ENCODE results near the gene TNFAIP8L1. TPM values are rescaled to one million over a fixed set of nuclear protein-coding genes. Genes with fewer than 3 reads are reported as not detected.
"Not testable (repeated sequence)": the region's sequence is repeated elsewhere in the genome, so short reads cannot be mapped to it uniquely, and the experiment has no call there.

Gene TNFAIP8L1
- total RNA-seq = 1 to 10 TPM; 5.5 to 6.3 TPM
- polyA plus RNA-seq (ENCODE audit: insufficient read length in 2 of 2) = 10 to 100 TPM in 1 of 2 donors, 1 to 10 TPM in 1; 8.4 to 11.8 TPM
- long read RNA-seq, donor 1, transcript TNFAIP8L1-201 (2 exons, 3,814 nt) = major isoform, 5 of 143 reads
- long read RNA-seq, donor 1, partial matches to known transcripts = 14 of 143 reads
- long read RNA-seq, donor 1, other reads (novel, unspliced or antisense) = 124 of 143 reads
- long read RNA-seq, donor 2, partial matches to known transcripts = 0 of 5 reads
- long read RNA-seq, donor 2, other reads (novel, unspliced or antisense) = 0 of 5 reads
- long read RNA-seq, donor 3, transcript TNFAIP8L1-201 (2 exons, 3,814 nt) = major isoform, 6 of 6 reads
- long read RNA-seq, donor 3, partial matches to known transcripts = 0 of 6 reads
- long read RNA-seq, donor 3, other reads (novel, unspliced or antisense) = 0 of 6 reads
- long read RNA-seq, donor 4, transcript TNFAIP8L1-201 (2 exons, 3,814 nt) = major isoform, 6 of 7 reads
- long read RNA-seq, donor 4, partial matches to known transcripts = 0 of 7 reads
- long read RNA-seq, donor 4, other reads (novel, unspliced or antisense) = 0 of 7 reads

GRCh38 chr19:4638828-4639530 is at the start of gene TNFAIP8L1:
TNFAIP8L1 (plus strand) TSS chr19:4639516; CDS start chr19:4651870, 12,354 bp downstream.
- 5% methylated on average over 39 of the region's 49 CpGs for WGBS (ENCODE audit: insufficient coverage)
- H3K36me3 ChIP-seq (ENCODE audit: control insufficient read depth, insufficient read depth, low read length) = peaks cover 7% of the 10 kb centered on the region
- H3K4me1 ChIP-seq (ENCODE audit: control insufficient read depth, insufficient read depth, low read length) = peaks cover 41% of the 10 kb centered on the region
- H3K27ac ChIP-seq (ENCODE audit: low read depth, low read length) = peak within 1 kb of the TSS; percentile 61
- no peaks in the 10 kb centered on the region for H3K9me3 ChIP-seq (ENCODE audit: control insufficient read depth, insufficient read depth, low read length)
- peak; percentile 76 to 98 (median 92) for DNase-seq (ENCODE audit: low read depth in 4 of 6, low spot score in 6 of 6)
- H3K27me3 ChIP-seq (ENCODE audit: control insufficient read depth, insufficient read depth, low read length) = no peaks in the 10 kb centered on the region
- peak within 1 kb of the TSS; percentile 72 for H3K4me3 ChIP-seq (ENCODE audit: low read depth, low read length)

DNA sequence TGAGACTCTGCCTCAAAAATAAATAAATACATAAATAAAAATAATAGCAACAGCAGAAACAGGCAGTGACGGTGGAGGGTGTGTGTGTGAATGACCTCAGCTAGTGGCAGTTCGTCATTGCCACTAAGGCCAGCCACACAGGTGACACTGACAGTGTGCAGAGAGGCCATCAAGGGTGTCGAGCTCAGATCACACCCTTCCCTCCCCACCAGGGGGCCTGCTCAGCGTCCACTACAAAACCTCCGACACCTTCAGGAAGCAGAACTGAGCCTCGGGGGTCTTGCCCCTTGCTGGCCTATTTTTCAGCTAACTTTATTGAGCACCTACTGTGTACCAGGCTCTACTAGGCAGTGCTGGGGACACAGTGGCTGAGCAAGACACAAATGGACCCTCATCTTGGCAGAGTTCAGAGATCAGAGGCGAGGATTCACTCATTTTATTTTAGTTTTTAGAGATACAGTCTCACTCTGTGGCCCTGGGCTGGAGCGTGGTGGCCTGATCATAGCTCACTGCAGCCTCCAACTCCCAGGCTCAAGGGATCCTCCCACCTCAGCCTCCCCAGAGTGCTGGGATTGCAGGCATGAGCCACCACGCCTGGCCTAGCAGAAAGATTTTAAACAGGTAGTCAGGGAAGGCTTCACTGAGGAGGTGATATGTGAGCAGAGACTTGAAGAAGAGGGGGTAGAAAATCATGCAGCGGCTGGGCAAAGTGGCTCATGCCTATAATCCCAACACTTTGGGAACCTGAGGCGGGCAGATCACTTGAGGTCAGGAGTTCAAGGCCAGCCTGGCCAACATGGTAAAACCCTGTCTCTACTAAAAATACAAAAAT is 49.5 kb upstream of the TNFAIP8L1 start:
- WGBS (ENCODE audit: insufficient coverage) = 48% methylated on average over 6 of the region's 11 CpGs
- Histone ChIP-seq H3K9me3 (ENCODE audit: control insufficient read depth, insufficient read depth, low read length) (no peaks in the 10 kb centered on the region), H3K4me1 (ENCODE audit: control insufficient read depth, insufficient read depth, low read length) (peaks cover 4% of the 10 kb centered on the region), H3K27ac (ENCODE audit: low read depth, low read length) (no peak overlapping the region), H3K4me3 (ENCODE audit: low read depth, low read length) (no peak overlapping the region), H3K36me3 (ENCODE audit: control insufficient read depth, insufficient read depth, low read length) (no peaks in the 10 kb centered on the region), H3K27me3 (ENCODE audit: control insufficient read depth, insufficient read depth, low read length) (no peaks in the 10 kb centered on the region)
- DNase-seq (ENCODE audit: low read depth in 4 of 6, low spot score in 6 of 6) = no peak

GRCh38 chr19:4590559-4590958 is 48.8 kb upstream of the TNFAIP8L1 start:
- DNase-seq (ENCODE audit: low read depth in 4 of 6, low spot score in 6 of 6) = no peak
- Histone ChIP-seq H3K9me3 (ENCODE audit: control insufficient read depth, insufficient read depth, low read length) (no peaks in the 10 kb centered on the region), H3K27ac (ENCODE audit: low read depth, low read length) (no peak overlapping the region), H3K4me3 (ENCODE audit: low read depth, low read length) (no peak overlapping the region), H3K27me3 (ENCODE audit: control insufficient read depth, insufficient read depth, low read length) (no peaks in the 10 kb centered on the region), H3K36me3 (ENCODE audit: control insufficient read depth, insufficient read depth, low read length) (no peaks in the 10 kb centered on the region), H3K4me1 (ENCODE audit: control insufficient read depth, insufficient read depth, low read length) (no peaks in the 10 kb centered on the region)
- WGBS (ENCODE audit: insufficient coverage) = 81% methylated on average over 8 of the region's 9 CpGs

GRCh38 chr19:4591320-4591719 is 48.0 kb upstream of the TNFAIP8L1 start:
- no peak for DNase-seq (ENCODE audit: low read depth in 4 of 6, low spot score in 6 of 6)
- Histone ChIP-seq H3K4me1 (ENCODE audit: control insufficient read depth, insufficient read depth, low read length) (no peaks in the 10 kb centered on the region), H3K36me3 (ENCODE audit: control insufficient read depth, insufficient read depth, low read length) (no peaks in the 10 kb centered on the region), H3K9me3 (ENCODE audit: control insufficient read depth, insufficient read depth, low read length) (no peaks in the 10 kb centered on the region), H3K27me3 (ENCODE audit: control insufficient read depth, insufficient read depth, low read length) (peaks cover under 1% of the 10 kb centered on the region), H3K4me3 (ENCODE audit: low read depth, low read length) (no peak overlapping the region), H3K27ac (ENCODE audit: low read depth, low read length) (no peak overlapping the region)
- WGBS (ENCODE audit: insufficient coverage) = 17% methylated on average over 1 of the region's 6 CpGs

GRCh38 chr19:4592445-4592844 is 46.9 kb upstream of the TNFAIP8L1 start:
- Histone ChIP-seq H3K27ac (ENCODE audit: low read depth, low read length) (no peak overlapping the region), H3K4me3 (ENCODE audit: low read depth, low read length) (no peak overlapping the region), H3K36me3 (ENCODE audit: control insufficient read depth, insufficient read depth, low read length) (no peaks in the 10 kb centered on the region), H3K4me1 (ENCODE audit: control insufficient read depth, insufficient read depth, low read length) (peaks cover 5% of the 10 kb centered on the region), H3K27me3 (ENCODE audit: control insufficient read depth, insufficient read depth, low read length) (peaks cover 9% of the 10 kb centered on the region), H3K9me3 (ENCODE audit: control insufficient read depth, insufficient read depth, low read length) (no peaks in the 10 kb centered on the region)
- WGBS (ENCODE audit: insufficient coverage) = 60% methylated on average over 1 of the region's 5 CpGs
- DNase-seq (ENCODE audit: low read depth in 4 of 6, low spot score in 6 of 6) = no peak

GRCh38 chr19:4593409-4593851 is 45.9 kb upstream of the TNFAIP8L1 start:
- H3K27me3 ChIP-seq (ENCODE audit: control insufficient read depth, insufficient read depth, low read length) = peaks cover 14% of the 10 kb centered on the region
- WGBS (ENCODE audit: insufficient coverage) = 83% methylated on average over 1 of the region's 6 CpGs
- no peak overlapping the region for H3K4me3 ChIP-seq (ENCODE audit: low read depth, low read length)
- peaks cover 12% of the 10 kb centered on the region for H3K4me1 ChIP-seq (ENCODE audit: control insufficient read depth, insufficient read depth, low read length)
- no peak for DNase-seq (ENCODE audit: low read depth in 4 of 6, low spot score in 6 of 6)
- no peak overlapping the region for H3K27ac ChIP-seq (ENCODE audit: low read depth, low read length)
- no peaks in the 10 kb centered on the region for H3K9me3 ChIP-seq (ENCODE audit: control insufficient read depth, insufficient read depth, low read length)
- H3K36me3 ChIP-seq (ENCODE audit: control insufficient read depth, insufficient read depth, low read length) = no peaks in the 10 kb centered on the region

- no peak for DNase-seq (ENCODE audit: low read depth in 4 of 6, low spot score in 6 of 6)
- no peaks in the 10 kb centered on the region for H3K9me3 ChIP-seq (ENCODE audit: control insufficient read depth, insufficient read depth, low read length)
- no peak overlapping the region for H3K27ac ChIP-seq (ENCODE audit: low read depth, low read length)
- peaks cover 19% of the 10 kb centered on the region for H3K27me3 ChIP-seq (ENCODE audit: control insufficient read depth, insufficient read depth, low read length)
- H3K4me1 ChIP-seq (ENCODE audit: control insufficient read depth, insufficient read depth, low read length) = peaks cover 18% of the 10 kb centered on the region
- no peaks in the 10 kb centered on the region for H3K36me3 ChIP-seq (ENCODE audit: control insufficient read depth, insufficient read depth, low read length)
- 57% methylated on average over 6 of the region's 9 CpGs for WGBS (ENCODE audit: insufficient coverage)
- no peak overlapping the region for H3K4me3 ChIP-seq (ENCODE audit: low read depth, low read length)
Measured at GRCh38 chr19:4594201-4594600, 45.1 kb upstream of the TNFAIP8L1 start.

- not testable (repeated sequence) for DNase-seq (ENCODE audit: low read depth in 4 of 6, low spot score in 6 of 6); H3K27ac ChIP-seq (ENCODE audit: low read depth, low read length); H3K36me3 ChIP-seq (ENCODE audit: control insufficient read depth, insufficient read depth, low read length); H3K9me3 ChIP-seq (ENCODE audit: control insufficient read depth, insufficient read depth, low read length); H3K4me3 ChIP-seq (ENCODE audit: low read depth, low read length)
- WGBS (ENCODE audit: insufficient coverage) = no CpG with 5 or more reads among the region's 9 CpGs
- Histone ChIP-seq H3K4me1 (ENCODE audit: control insufficient read depth, insufficient read depth, low read length) (peaks cover 18% of the 10 kb centered on the region), H3K27me3 (ENCODE audit: control insufficient read depth, insufficient read depth, low read length) (peaks cover 21% of the 10 kb centered on the region)
Measured at GRCh38 chr19:4595158-4595557, 44.2 kb upstream of the TNFAIP8L1 start.
